GM03348 (cell line): ENCODE results near the gene NFE2L1.
"Not testable (repeated sequence)": the region's sequence is repeated elsewhere in the genome, so short reads cannot be mapped to it uniquely, and the experiment has no call there.

Experiments used
- DNase-seq: peaks from one replicate; pipeline ENCODE4 v3.0.0; 2012; ENCODE audit warnings: low spot score

Gene NFE2L1

GRCh38 chr17:48067808-48068207, 19.6 kb downstream of the NFE2L1 start:
- DNase-seq: not testable (repeated sequence)

GRCh38 chr17:48068491-48068961, 20.4 kb downstream of the NFE2L1 start:
- DNase-seq: peak; percentile 62

GRCh38 chr17:48070195-48070594, 22.0 kb downstream of the NFE2L1 start:
- DNase-seq: no peak

GRCh38 chr17:48071654-48072053, 23.5 kb downstream of the NFE2L1 start:
- DNase-seq: no peak

DNA sequence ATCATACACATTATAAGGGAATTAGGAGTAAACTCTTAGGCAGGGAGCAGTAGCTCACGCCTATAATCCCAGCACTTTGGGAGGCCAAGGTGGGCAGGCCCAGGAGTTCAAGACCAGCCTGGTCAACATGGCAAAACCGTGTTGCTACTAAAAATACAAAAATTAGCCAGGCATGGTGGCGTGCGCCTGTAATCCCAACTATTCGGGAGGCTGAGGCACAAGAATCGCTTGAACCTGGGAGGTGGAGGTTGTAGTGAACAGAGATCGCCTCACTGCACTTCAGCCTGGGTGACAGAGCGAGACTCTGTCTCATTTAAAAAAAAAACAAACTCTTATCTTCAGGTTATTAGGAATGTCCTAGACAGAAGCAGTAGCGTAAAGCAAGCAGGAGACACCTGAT, 24.7 kb downstream of the NFE2L1 start:
- DNase-seq: not testable (repeated sequence)

- not testable (repeated sequence) for DNase-seq
Measured at GRCh38 chr17:48073566-48074094, 25.5 kb downstream of the NFE2L1 start.

DNA sequence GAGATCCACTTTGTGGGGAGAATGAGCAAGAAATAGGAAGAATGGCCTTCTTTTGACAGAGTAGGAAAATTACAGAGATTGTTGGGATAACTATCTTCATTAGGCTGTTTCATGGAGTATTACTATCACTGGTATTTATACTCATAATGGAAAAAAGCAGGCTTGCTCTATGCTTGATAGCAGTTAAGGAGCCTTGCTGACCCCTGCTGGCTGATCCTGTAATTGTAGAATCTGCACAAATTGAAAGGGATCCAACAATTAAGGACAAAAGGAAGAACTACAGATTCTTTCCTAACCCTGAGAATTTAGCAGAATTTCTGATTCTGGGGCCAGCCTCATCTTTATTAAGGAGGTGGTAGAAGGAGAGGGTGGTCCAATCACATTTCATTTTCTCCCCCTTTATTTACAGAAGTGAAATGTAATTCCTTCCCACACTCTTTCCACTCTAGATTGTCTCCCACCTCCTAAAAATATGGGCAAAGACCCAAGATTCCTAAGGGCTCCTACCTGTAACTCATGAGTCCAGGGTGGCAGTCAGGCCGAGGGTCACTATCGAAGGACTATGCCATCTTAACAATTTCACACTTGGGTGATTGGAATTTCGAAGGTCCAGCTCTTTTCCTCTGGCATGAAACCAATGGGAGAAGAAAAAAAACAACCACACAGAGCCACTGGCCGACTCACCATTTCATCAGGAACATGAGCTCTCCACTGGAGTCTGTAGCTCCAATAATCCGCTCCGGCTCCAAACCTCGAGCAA, 26.3 kb downstream of the NFE2L1 start:
- DNase-seq: peak; percentile 72

- DNase-seq: not testable (repeated sequence)
Measured at GRCh38 chr17:48077152-48077551, 29.0 kb downstream of the NFE2L1 start.

GRCh38 chr17:48081858-48082257, 33.7 kb downstream of the NFE2L1 start:
- DNase-seq: no peak

GRCh38 chr17:48084932-48085331, 36.8 kb downstream of the NFE2L1 start:
- no peak for DNase-seq

DNA sequence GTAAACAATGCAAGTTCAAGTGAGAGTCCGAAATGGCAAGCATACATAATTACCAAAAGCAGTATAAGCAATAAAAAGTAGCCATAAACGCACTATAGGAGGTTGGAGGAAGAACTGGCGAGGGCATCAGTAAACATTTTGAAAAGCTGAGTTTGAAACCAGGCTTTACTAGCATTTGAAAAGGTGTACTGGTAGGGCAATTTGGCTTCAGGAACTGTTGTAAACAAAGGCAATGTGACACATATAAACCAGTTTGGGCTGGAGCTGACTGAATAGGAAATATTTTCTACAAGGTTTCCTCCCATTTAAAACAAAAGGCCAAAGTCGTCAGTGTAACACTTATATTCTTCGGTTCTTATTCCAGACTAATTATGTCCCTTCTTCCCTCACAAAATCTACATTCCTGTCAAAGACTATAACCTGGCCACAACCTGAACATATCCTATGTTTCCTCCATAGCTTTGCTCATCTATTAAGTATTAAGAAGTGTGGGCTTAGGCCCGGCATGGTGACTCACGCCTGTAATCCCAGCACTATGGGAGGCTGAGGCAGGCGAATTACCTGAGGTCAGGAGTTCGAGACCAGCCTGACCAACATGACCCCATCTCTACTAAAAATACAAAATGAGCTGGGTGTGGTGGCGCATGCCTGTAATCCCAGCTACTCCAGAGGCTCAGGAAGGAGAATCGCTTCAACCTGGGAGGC, 45.3 kb downstream of the NFE2L1 start:
- no peak for DNase-seq

GRCh38 chr17:48095611-48096010, 47.5 kb downstream of the NFE2L1 start:
- DNase-seq: peak; percentile 25

- DNase-seq: peak; percentile 44
Measured at GRCh38 chr17:48100160-48100559, 52.0 kb downstream of the NFE2L1 start.

GRCh38 chr17:48100591-48101011, 52.4 kb downstream of the NFE2L1 start:
- peak; percentile 66 for DNase-seq

DNA sequence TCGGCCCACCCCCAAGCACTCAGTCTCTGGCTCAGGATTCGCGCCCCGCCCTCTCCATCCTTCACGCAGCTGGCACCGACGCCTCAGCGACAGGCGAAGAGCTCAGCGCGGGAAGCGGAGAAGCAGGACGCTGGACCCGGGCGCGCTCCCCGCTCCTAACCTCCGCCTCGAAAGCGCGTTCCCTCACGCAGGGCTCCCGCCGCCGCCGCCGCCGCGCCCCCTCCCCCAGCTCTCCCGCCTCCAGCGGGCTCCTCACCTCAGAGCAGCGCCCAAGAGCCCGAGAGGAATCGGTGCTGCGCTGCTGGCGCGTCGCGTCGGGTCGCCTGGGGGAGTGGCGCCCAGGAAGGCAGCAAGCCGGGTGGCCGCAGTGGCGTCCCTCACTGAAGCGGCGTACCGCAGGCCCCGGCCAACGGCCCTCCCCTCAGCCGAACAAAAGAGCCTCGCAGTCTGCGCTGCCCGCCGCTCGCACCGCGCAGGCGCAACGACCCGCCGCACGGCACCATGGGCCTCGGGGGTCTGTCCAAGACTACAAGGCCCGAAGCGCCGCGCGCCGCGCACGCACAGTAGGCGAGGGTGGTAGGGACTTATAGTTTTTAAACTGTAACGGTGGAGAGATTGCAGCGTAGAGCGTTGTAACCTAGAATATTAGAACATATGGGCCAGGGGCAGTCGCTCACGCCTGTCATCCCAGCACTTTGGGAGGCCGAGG, 53.0 kb downstream of the NFE2L1 start, which contains the start of gene CBX1:
CBX1 (minus strand) TSS at position 467 of the 709 bp plus-strand sequence. CDS start 24,474 bp downstream, outside the sequence.
- peak; percentile 96 for DNase-seq

GRCh38 chr17:48102043-48102750, 54.0 kb downstream of the NFE2L1 start:
- DNase-seq: no peak

GRCh38 chr17:48102798-48103715, 54.9 kb downstream of the NFE2L1 start:
- no peak for DNase-seq

DNA sequence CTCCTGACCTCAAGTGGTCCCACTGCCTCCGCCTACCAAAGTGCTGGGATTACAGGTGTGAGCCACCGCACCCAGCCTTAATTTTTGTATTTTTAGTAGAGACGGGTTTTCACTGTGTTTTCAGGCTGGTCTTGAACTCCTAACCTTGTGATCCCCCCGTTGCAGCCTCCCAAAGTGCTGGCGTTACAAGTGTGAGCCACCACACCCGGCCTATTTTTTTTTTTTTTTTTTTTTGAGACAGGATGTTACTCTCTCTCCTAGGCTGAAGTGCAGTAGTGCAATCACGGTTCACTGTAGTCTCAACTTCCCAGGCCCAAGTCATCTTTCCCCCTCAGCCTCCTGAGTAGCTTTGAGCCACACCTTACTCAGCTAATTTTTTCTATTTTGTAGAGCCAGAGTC, 56.3 kb downstream of the NFE2L1 start:
- no peak for DNase-seq

GRCh38 chr17:48106802-48107136, 58.6 kb downstream of the NFE2L1 start:
- DNase-seq: no peak
